A673 (cell line): ENCODE data around the gene C9orf153. TPM values are rescaled to one million over a fixed set of nuclear protein-coding genes. Genes with fewer than 3 reads are reported as not detected.

Experiments
- BruUV-seq: library from RNA; stranded (reverse); fragments of 400-500 nt; replicated peaks from 2 replicates; lab custom pipeline; 2021; lab: Mats Ljungman, UMichigan
- CTCF ChIA-PET: fragments of 300-600 bp; sonication (Branson Sonifier 250); formaldehyde crosslinking; loops from one replicate; lab custom pipeline; 2022; ENCODE audit warnings: antibody characterized with exemption; lab: Charles Lee
- POLR2A ChIA-PET: fragments of 300-600 bp; sonication (Branson Sonifier 250); formaldehyde crosslinking; loops from one replicate; lab custom pipeline; 2022; ENCODE audit warnings: antibody characterized with exemption; ENCODE audit not compliant: low non-redundant PET; lab: Charles Lee
- DNase-seq: peaks from one replicate; pipeline ENCODE4 v3.0.0-alpha.2; 2015; ENCODE audit warnings: low spot score
- H3K27ac ChIP-seq: fragments of 200-600 bp; sonication (generic); 2 replicates; pipeline ENCODE4 v1.5.1; 2016; ENCODE audit warnings: mixed run types, low read depth, mild to moderate bottlenecking, mixed read lengths, antibody characterized with exemption, low read length; ENCODE audit not compliant: poor library complexity, severe bottlenecking
- H3K27me3 ChIP-seq: fragments of 200-600 bp; sonication (generic); replicated peaks from 2 replicates; pipeline ENCODE4 v1.6.1; 2017; ENCODE audit warnings: mixed run types, low read depth, mild to moderate bottlenecking, mixed read lengths, antibody characterized with exemption, low read length; ENCODE audit not compliant: insufficient read depth, poor library complexity
- H3K36me3 ChIP-seq: fragments of 200-600 bp; sonication (generic); 2 replicates; pipeline ENCODE4 v1.6.1; 2016; ENCODE audit warnings: mixed run types, mild to moderate bottlenecking, mixed read lengths, antibody characterized with exemption, low read length; ENCODE audit not compliant: insufficient read depth, poor library complexity, severe bottlenecking
- H3K4me1 ChIP-seq: fragments of 200-600 bp; sonication (generic); 2 replicates; pipeline ENCODE4 v1.6.1; 2017; ENCODE audit warnings: mixed run types, mild to moderate bottlenecking, mixed read lengths, antibody characterized with exemption, low read length; ENCODE audit not compliant: insufficient read depth, poor library complexity, severe bottlenecking
- H3K4me3 ChIP-seq: fragments of 200-600 bp; sonication (generic); 2 replicates; pipeline ENCODE4 v1.5.1; 2016; ENCODE audit warnings: low read depth, mixed run types, mild to moderate bottlenecking, mixed read lengths, low read length; ENCODE audit not compliant: poor library complexity, severe bottlenecking
- H3K9me3 ChIP-seq: fragments of 200-600 bp; sonication (generic); 2 replicates; pipeline ENCODE4 v1.6.1; 2016; ENCODE audit warnings: mixed run types, low read depth, mild to moderate bottlenecking, mixed read lengths, antibody characterized with exemption, low read length; ENCODE audit not compliant: poor library complexity, severe bottlenecking
- CTCF ChIP-seq: fragments of 300-800, 200-600 bp; sonication (generic); conservative IDR thresholded peaks from 2 replicates; pipeline ENCODE4 v1.5.1; 2017; ENCODE audit warnings: low read depth, mild to moderate bottlenecking, antibody characterized with exemption, low read length, moderate library complexity, mixed read lengths
- EZH2 ChIP-seq: fragments of 200-600 bp; sonication (generic); IDR thresholded peaks from 2 replicates; pipeline ENCODE4 v1.6.1; 2017; ENCODE audit warnings: borderline replicate concordance, low read depth, mild to moderate bottlenecking, mixed read lengths, antibody characterized with exemption, low read length; ENCODE audit not compliant: poor library complexity, severe bottlenecking
- intact Hi-C: fragments of 100-400 bp; cut with micrococcal nuclease; formaldehyde crosslinking; loops from one replicate; pipeline ENCODE4 v1.10.0; 2022; ENCODE audit not compliant: unreplicated experiment
- total RNA-seq: library from RNA; stranded (reverse); gene quantifications from 2 replicates; pipeline ENCODE4 v1.2.3, GENCODE V29; 2021

The C9orf153 gene
- total RNA-seq, 1 experiment from 2014 or later, result 0.56 TPM

GRCh38 chr9:86246752-86247161 is 12.7 kb downstream of the C9orf153 start:
- POLR2A ChIA-PET, result no interaction called here
- Histone ChIP-seq H3K4me3 (no peak overlapping the region), H3K4me1 (no peaks in the 10 kb centered on the region), H3K27me3 (no peaks in the 10 kb centered on the region), H3K9me3 (no peaks in the 10 kb centered on the region), H3K36me3 (no peaks in the 10 kb centered on the region), H3K27ac (no peak overlapping the region)
- peak; percentile 22; the same call in 1 of the 2 replicates for TF ChIP-seq CTCF
- no peak for TF ChIP-seq EZH2
- no TSS peak for BruUV-seq
- intact Hi-C loops, result loop anchor here (10.0 kb wide), 1 partner anchor 422 kb away; no protein-coding TSS in a partner anchor
- CTCF ChIA-PET, result no interaction called here
- DNase-seq, result peak; percentile 43

- POLR2A ChIA-PET, result interaction anchor here (0.6 kb wide), 1 partner anchor 363 kb away, joined by 3 read pairs; no protein-coding TSS in a partner anchor
- CTCF ChIA-PET, result no interaction called here
- DNase-seq, result no peak
- intact Hi-C loops, result loop anchor here (10.0 kb wide), 1 partner anchor 417 kb away; no protein-coding TSS in a partner anchor
- no peak overlapping the region for H3K27ac ChIP-seq
- no TSS peak for BruUV-seq
- TF ChIP-seq CTCF (no peak), EZH2 (no peak)
- H3K36me3 ChIP-seq, result no peaks in the 10 kb centered on the region
- no peaks in the 10 kb centered on the region for H3K27me3 ChIP-seq
- no peaks in the 10 kb centered on the region for H3K9me3 ChIP-seq
- H3K4me3 ChIP-seq, result no peak overlapping the region
- H3K4me1 ChIP-seq, result no peaks in the 10 kb centered on the region
Observed at GRCh38 chr9:86242071-86242470, 17.4 kb downstream of the C9orf153 start.

- BruUV-seq, result no TSS peak
- ChIA-PET POLR2A (no interaction called here), CTCF (interaction anchor here (0.7 kb wide), 1 partner anchor 68 kb away, joined by 7 read pairs; no protein-coding TSS in a partner anchor)
- H3K36me3 ChIP-seq, result no peaks in the 10 kb centered on the region
- H3K4me1 ChIP-seq, result no peaks in the 10 kb centered on the region
- no peak for DNase-seq
- H3K4me3 ChIP-seq, result no peak overlapping the region
- intact Hi-C loops, result loop anchor here (10.0 kb wide), 1 partner anchor 416 kb away; no protein-coding TSS in a partner anchor
- TF ChIP-seq CTCF (no peak), EZH2 (no peak)
- H3K27me3 ChIP-seq, result no peaks in the 10 kb centered on the region
- no peak overlapping the region for H3K27ac ChIP-seq
- H3K9me3 ChIP-seq, result no peaks in the 10 kb centered on the region
Observed at GRCh38 chr9:86241216-86241615, 18.2 kb downstream of the C9orf153 start.
